Type B pancreatic cell (in vitro differentiated cells): ENCODE measurements around the gene TCAP. TPM values are rescaled to one million over a fixed set of nuclear protein-coding genes. Genes with fewer than 3 reads are reported as not detected.

Source experiments
- DNase-seq: peaks from one replicate; pipeline ENCODE4 v3.0.0; 2021; ENCODE audit warnings: mixed read lengths; ENCODE audit not compliant: unreplicated experiment; ENCODE audit errors: extremely low spot score
- H3K27ac Mint-ChIP-seq: 2 replicates; pipeline ENCODE4 v1.8.0; 2021; ENCODE audit warnings: mild to moderate bottlenecking, mixed read lengths
- H3K27me3 Mint-ChIP-seq: 2 replicates; pipeline ENCODE4 v1.8.0; 2021; ENCODE audit warnings: mixed read lengths
- H3K36me3 Mint-ChIP-seq: 2 replicates; pipeline ENCODE4 v1.8.0; 2021; ENCODE audit warnings: mixed read lengths
- H3K4me1 Mint-ChIP-seq: one replicate; pipeline ENCODE4 v1.8.0; 2021; ENCODE audit warnings: mixed read lengths; ENCODE audit not compliant: unreplicated experiment
- H3K4me3 Mint-ChIP-seq: 2 replicates; pipeline ENCODE4 v1.8.0; 2021; ENCODE audit warnings: mild to moderate bottlenecking, mixed read lengths
- H3K9me3 Mint-ChIP-seq: 2 replicates; pipeline ENCODE4 v1.8.0; 2021; ENCODE audit warnings: mixed read lengths
- CTCF ChIP-seq: fragments of 200-600 bp; sonication (generic); conservative IDR thresholded peaks from 2 replicates; pipeline ENCODE4 v1.5.0; 2021; ENCODE audit warnings: antibody characterized with exemption, mild to moderate bottlenecking
- total RNA-seq: library from RNA; stranded (reverse); gene quantifications from 2 replicates; pipeline ENCODE4 v1.2.1, GENCODE V29; 2021; ENCODE audit warnings: low replicate concordance

The TCAP gene
- total RNA-seq, 1 donor from 2014 or later, result 2.4 TPM

- Mint-ChIP-seq H3K27ac (no peak overlapping the region), H3K9me3 (no peaks in the 10 kb centered on the region), H3K4me3 (no peak overlapping the region), H3K36me3 (no peaks in the 10 kb centered on the region), H3K4me1 (peaks cover 22% of the 10 kb centered on the region), H3K27me3 (peaks cover 18% of the 10 kb centered on the region)
- no peak for DNase-seq
- TF ChIP-seq CTCF, result no peak
Observed at GRCh38 chr17:39633570-39634183, 31.5 kb upstream of the TCAP start.

- TF ChIP-seq CTCF, result peak; percentile 86
- Mint-ChIP-seq H3K4me3 (peak overlapping the region; percentile 20), H3K9me3 (no peaks in the 10 kb centered on the region), H3K36me3 (no peaks in the 10 kb centered on the region), H3K4me1 (peaks cover 27% of the 10 kb centered on the region), H3K27me3 (peaks cover 13% of the 10 kb centered on the region), H3K27ac (no peak overlapping the region)
- DNase-seq, result no peak
Observed at GRCh38 chr17:39634384-39634871, 30.7 kb upstream of the TCAP start.

- Mint-ChIP-seq H3K4me3 (peak overlapping the region; percentile 91), H3K4me1 (peaks cover 34% of the 10 kb centered on the region), H3K27ac (no peak overlapping the region), H3K9me3 (no peaks in the 10 kb centered on the region), H3K27me3 (peaks cover 11% of the 10 kb centered on the region), H3K36me3 (no peaks in the 10 kb centered on the region)
- no peak for TF ChIP-seq CTCF
- DNase-seq, result no peak
Observed at GRCh38 chr17:39635614-39636176, 29.5 kb upstream of the TCAP start.

- no peak for TF ChIP-seq CTCF
- Mint-ChIP-seq H3K27me3 (peaks cover 5% of the 10 kb centered on the region), H3K4me3 (peak overlapping the region; percentile 91), H3K4me1 (peaks cover 29% of the 10 kb centered on the region), H3K27ac (no peak overlapping the region), H3K36me3 (no peaks in the 10 kb centered on the region), H3K9me3 (no peaks in the 10 kb centered on the region)
- no peak for DNase-seq
Observed at GRCh38 chr17:39636587-39636926, 28.6 kb upstream of the TCAP start.

- DNase-seq, result peak; percentile 91
- Mint-ChIP-seq H3K4me1 (peaks cover 30% of the 10 kb centered on the region), H3K27ac (peak within 1 kb of the TSS; percentile 64), H3K9me3 (no peaks in the 10 kb centered on the region), H3K36me3 (no peaks in the 10 kb centered on the region), H3K4me3 (peak within 1 kb of the TSS; percentile 91), H3K27me3 (no peaks in the 10 kb centered on the region)
- peak; percentile 12 for TF ChIP-seq CTCF
Observed at GRCh38 chr17:39636927-39637736, 28.0 kb upstream of the TCAP start, which contains the start of gene STARD3. TSS of gene STARD3 (plus strand) at chr17:39637144. CDS start at chr17:39653532, 16,388 bp downstream.
